ENCODE measurements around the gene PIK3C2B. TPM values are rescaled to one million over a fixed set of nuclear protein-coding genes. Genes with fewer than 3 reads are reported as not detected.

Gene PIK3C2B
- total RNA-seq, 4 donors from 2014 or later, result 68.5 to 162 (median 134) TPM

- H3K9me3 ChIP-seq, result no peaks in the 10 kb centered on the region
- H3K27ac ChIP-seq, result peak overlapping the region in 3 of 4 donors; percentile 83 to 96 (median 88)
- DNase-seq, result no peak
- H3K27me3 ChIP-seq, result no peaks in the 10 kb centered on the region
- TF ChIP-seq CTCF (IDR thresholded peaks at IDR 0.05) (no peak), POLR2A (IDR thresholded peaks at IDR 0.05) (no peak)
- peaks cover 4 to 60% (median 23%) of the 10 kb centered on the region in 4 donors for H3K4me1 ChIP-seq
- no peak overlapping the region for H3K4me3 ChIP-seq
- H3K36me3 ChIP-seq, result peaks cover 0 to 44% (median 0%) of the 10 kb centered on the region in 3 donors
These were observed 45.5 kb downstream of the PIK3C2B start for GRCh38 chr1:204448991-204449677.

GRCh38 chr1:204448344-204448964, 46.2 kb downstream of the PIK3C2B start:
- DNase-seq, result peak in 2 of 3 donors; percentile 85 to 92
- no peak overlapping the region for H3K4me3 ChIP-seq
- TF ChIP-seq CTCF (IDR thresholded peaks at IDR 0.05) (no peak), POLR2A (IDR thresholded peaks at IDR 0.05) (peak in 1 of 2 donors; percentile 57)
- peaks cover 4 to 60% (median 21%) of the 10 kb centered on the region in 4 donors for H3K4me1 ChIP-seq
- peak overlapping the region in 3 of 4 donors; percentile 83 to 96 (median 88) for H3K27ac ChIP-seq
- no peaks in the 10 kb centered on the region for H3K9me3 ChIP-seq
- peaks cover 0 to 47% (median 0%) of the 10 kb centered on the region in 3 donors for H3K36me3 ChIP-seq
- no peaks in the 10 kb centered on the region for H3K27me3 ChIP-seq

- Histone ChIP-seq H3K4me3 (no peak overlapping the region), H3K27ac (peak overlapping the region in 3 of 4 donors; percentile 13 to 91 (median 88)), H3K36me3 (peaks cover 0 to 54% (median 0%) of the 10 kb centered on the region in 3 donors), H3K4me1 (peaks cover 4 to 55% (median 14%) of the 10 kb centered on the region in 4 donors), H3K9me3 (no peaks in the 10 kb centered on the region), H3K27me3 (no peaks in the 10 kb centered on the region)
- TF ChIP-seq CTCF (IDR thresholded peaks at IDR 0.05) (no peak), POLR2A (IDR thresholded peaks at IDR 0.05) (no peak)
- no peak for DNase-seq
These were observed 46.9 kb downstream of the PIK3C2B start for GRCh38 chr1:204447736-204448135.

- Histone ChIP-seq H3K27ac (peak overlapping the region in 2 of 4 donors; percentile 88 to 91), H3K9me3 (no peaks in the 10 kb centered on the region), H3K4me3 (no peak overlapping the region), H3K4me1 (peaks cover 4 to 50% (median 14%) of the 10 kb centered on the region in 4 donors), H3K27me3 (no peaks in the 10 kb centered on the region), H3K36me3 (peaks cover 0 to 59% (median 0%) of the 10 kb centered on the region in 3 donors)
- DNase-seq, result no peak
- TF ChIP-seq POLR2A (IDR thresholded peaks at IDR 0.05), result no peak
- TF ChIP-seq CTCF (IDR thresholded peaks at IDR 0.05), result no peak
These were observed 47.4 kb downstream of the PIK3C2B start for GRCh38 chr1:204447190-204447589.

- H3K4me1 ChIP-seq, result peaks cover 4 to 45% (median 12%) of the 10 kb centered on the region in 4 donors
- DNase-seq, result peak; percentile 75 to 92 (median 81)
These were observed 48.0 kb downstream of the PIK3C2B start for GRCh38 chr1:204446413-204447111.

More at GRCh38 chr1:204446413-204447111, 48.0 kb downstream of the PIK3C2B start:
- H3K27me3 ChIP-seq, result no peaks in the 10 kb centered on the region
- H3K9me3 ChIP-seq, result no peaks in the 10 kb centered on the region
- peaks cover 0 to 66% (median 0%) of the 10 kb centered on the region in 3 donors for H3K36me3 ChIP-seq
- H3K4me3 ChIP-seq, result no peak overlapping the region
- H3K27ac ChIP-seq, result peak overlapping the region in 2 of 4 donors; percentile 15 to 91
- peak; percentile 55 to 88 (median 83) for TF ChIP-seq CTCF (IDR thresholded peaks at IDR 0.05)
- no peak for TF ChIP-seq POLR2A (IDR thresholded peaks at IDR 0.05)

Measured in Peyer's patch (tissue), 4 donors.